SU-DHL-6 (cell line): Measurements from ENCODE around the gene HMGN1.

Experiments
- CTCF ChIP-seq: fragments of 200-600 bp; sonication (generic); IDR thresholded peaks from one replicate; pipeline ENCODE4 v1.5.1; 2017; ENCODE audit warnings: antibody characterized with exemption, mild to moderate bottlenecking, low read length, moderate library complexity; ENCODE audit not compliant: insufficient read depth, poor library complexity, severe bottlenecking
- EZH2phosphoT487 ChIP-seq: fragments of 200-600 bp; sonication (generic), shearing (Covaris generic); conservative IDR thresholded peaks from 2 replicates; pipeline ENCODE4 v1.6.1; 2018; ENCODE audit warnings: mild to moderate bottlenecking, antibody characterized with exemption, low read length, moderate library complexity, mixed read lengths

DNA sequence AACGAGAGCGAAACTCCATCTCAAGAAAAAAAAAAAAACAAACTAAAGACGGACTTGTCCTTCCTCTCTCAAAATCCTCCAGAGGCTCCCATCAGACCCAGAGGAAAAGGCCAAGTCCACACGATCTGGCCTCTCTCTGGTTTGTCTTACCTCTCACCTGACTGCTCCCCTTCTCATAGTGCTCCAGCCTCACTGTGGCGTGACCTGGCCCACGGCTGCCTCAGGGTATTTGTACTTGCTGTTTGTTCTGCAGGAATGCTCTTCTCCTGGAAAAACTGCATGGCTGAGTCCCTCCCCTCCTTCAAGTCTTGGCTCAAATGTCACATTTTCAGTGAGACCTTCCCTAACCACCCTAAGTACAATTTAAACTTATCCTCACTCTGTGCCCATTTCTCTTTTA is 27.5 kb downstream of the HMGN1 start:
- TF ChIP-seq CTCF = no peak
- TF ChIP-seq EZH2phosphoT487 = no peak
